Natural killer cell (primary cell): ENCODE results near the gene PCGF3. TPM values are rescaled to one million over a fixed set of nuclear protein-coding genes. Genes with fewer than 3 reads are reported as not detected.
A peak's percentile ranks its signal among the peaks of the same experiment; 100 is the strongest.

ENCODE experiments used
- ATAC-seq, 3 donors: fragments of 150-1000 bp in 2 of 3; fragments of 200-7000 bp in 1 of 3; cut with Tn5 transposase; 1 replicate in 1 of 3; 2 replicates in 2 of 3; pipeline ENCODE4 v1.10.0; 2021; ENCODE audit warnings: mild to moderate bottlenecking in 2 of 3, moderate library complexity in 2 of 3
- DNase-seq, 2 donors: peaks; one replicate each; pipeline versions ENCODE4 v3.0.0 to v3.0.0-alpha.2; 2013 to 2021; ENCODE audit warnings: mixed read lengths in 1 of 2
- H3K27ac ChIP-seq: one replicate; pipeline ENCODE4 v1.5.1; 2013; ENCODE audit warnings: mild to moderate bottlenecking, low read length
- H3K27me3 ChIP-seq: one replicate; pipeline ENCODE4 v1.6.1; 2013; ENCODE audit warnings: low read length; ENCODE audit not compliant: control insufficient read depth, insufficient read depth
- H3K36me3 ChIP-seq: one replicate; pipeline ENCODE4 v1.6.1; 2013; ENCODE audit warnings: low read length; ENCODE audit not compliant: control insufficient read depth, insufficient read depth
- H3K4me1 ChIP-seq: one replicate; pipeline ENCODE4 v1.6.1; 2013; ENCODE audit warnings: low read length; ENCODE audit not compliant: control insufficient read depth, insufficient read depth
- H3K4me3 ChIP-seq: one replicate; pipeline ENCODE4 v1.5.1; 2013; ENCODE audit warnings: low read length
- H3K9me3 ChIP-seq: one replicate; pipeline ENCODE4 v1.6.1; 2013; ENCODE audit warnings: low read length; ENCODE audit not compliant: control insufficient read depth, insufficient read depth
- H3K27ac Mint-ChIP-seq, 2 donors: one replicate each; pipeline ENCODE4 v1.8.0; 2022; ENCODE audit warnings: mild to moderate bottlenecking in 2 of 2, mixed read lengths in 2 of 2, moderate library complexity in 1 of 2
- H3K27me3 Mint-ChIP-seq, 2 donors: one replicate each; pipeline ENCODE4 v1.8.0; 2022; ENCODE audit warnings: low read depth in 2 of 2, mixed read lengths in 2 of 2
- H3K36me3 Mint-ChIP-seq: one replicate; pipeline ENCODE4 v1.8.0; 2022; ENCODE audit warnings: mixed read lengths
- H3K4me1 Mint-ChIP-seq, 2 donors: one replicate each; pipeline ENCODE4 v1.8.0; 2022; ENCODE audit warnings: mixed read lengths in 2 of 2
- H3K4me3 Mint-ChIP-seq: one replicate; pipeline ENCODE4 v1.8.0; 2022; ENCODE audit warnings: mild to moderate bottlenecking, moderate library complexity, mixed read lengths
- H3K9me3 Mint-ChIP-seq, 2 donors: one replicate each; pipeline ENCODE4 v1.8.0; 2022; ENCODE audit warnings: mixed read lengths in 2 of 2
- CTCF ChIP-seq: fragments of 200-600 bp; IDR thresholded peaks from one replicate; pipeline ENCODE4 v1.8.0; 2022; ENCODE audit warnings: antibody characterized with exemption
- WGBS: methylation state at CpG from one replicate; pipeline ENCODE4 v1.1.7; 2013; ENCODE audit warnings: missing lambda C conversion rate; ENCODE audit not compliant: insufficient coverage; 5-methylcytosine and 5-hydroxymethylcytosine counted together
- intact Hi-C: fragments of 100-400 bp; cut with micrococcal nuclease; formaldehyde crosslinking; loops from one replicate; pipeline ENCODE4 v1.14.2; 2022
- total RNA-seq, 4 donors: library from RNA; stranded (reverse); fragments of 120-200 nt in 1 of 4; gene quantifications; one replicate each; pipeline versions ENCODE4 v1.2.3 to v1.2.4, GENCODE V29; 2013 to 2022

PCGF3 gene
- total RNA-seq, 3 donors from 2014 or later (not counting 1 experiment from before 2014, with no cell fraction given) = 71.2 to 101 (median 97.2) TPM

- H3K36me3 Mint-ChIP-seq = no peaks in the 10 kb centered on the region
- H3K4me1 Mint-ChIP-seq = peaks cover 16 to 32% of the 10 kb centered on the region in 2 donors
- H3K9me3 Mint-ChIP-seq = no peaks in the 10 kb centered on the region
- no peak overlapping the region for H3K4me3 Mint-ChIP-seq
- 72% methylated on average over 25 of the region's 25 CpGs for WGBS
- Histone ChIP-seq H3K9me3 (no peaks in the 10 kb centered on the region), H3K27me3 (no peaks in the 10 kb centered on the region), H3K27ac (no peak overlapping the region), H3K4me3 (no peak overlapping the region), H3K4me1 (peaks cover 46% of the 10 kb centered on the region), H3K36me3 (no peaks in the 10 kb centered on the region)
- H3K27me3 Mint-ChIP-seq = no peaks in the 10 kb centered on the region
- ATAC-seq (no peak), DNase-seq (no peak)
- H3K27ac Mint-ChIP-seq = peak overlapping the region in 1 of 2 donors; percentile 58
- intact Hi-C loops = no loop called here
- no peak for TF ChIP-seq CTCF
These were observed 22.3 kb upstream of the PCGF3 start for GRCh38 chr4:683247-683897.

GRCh38 chr4:683982-684622 lies 21.5 kb upstream of the PCGF3 start:
- Mint-ChIP-seq H3K27ac (peak overlapping the region in 1 of 2 donors; percentile 58), H3K4me3 (no peak overlapping the region), H3K36me3 (no peaks in the 10 kb centered on the region), H3K9me3 (no peaks in the 10 kb centered on the region), H3K27me3 (no peaks in the 10 kb centered on the region), H3K4me1 (peaks cover 16 to 32% of the 10 kb centered on the region in 2 donors)
- Histone ChIP-seq H3K4me1 (peaks cover 51% of the 10 kb centered on the region), H3K36me3 (no peaks in the 10 kb centered on the region), H3K4me3 (no peak overlapping the region), H3K27ac (no peak overlapping the region), H3K27me3 (no peaks in the 10 kb centered on the region), H3K9me3 (no peaks in the 10 kb centered on the region)
- DNase-seq (peak in 1 of 2 donors; percentile 68), ATAC-seq (no peak)
- WGBS = 56% methylated on average over 19 of the region's 19 CpGs
- intact Hi-C loops = no loop called here
- TF ChIP-seq CTCF = no peak

GRCh38 chr4:684623-685327 lies 20.9 kb upstream of the PCGF3 start:
- Mint-ChIP-seq H3K9me3 (no peaks in the 10 kb centered on the region), H3K36me3 (no peaks in the 10 kb centered on the region), H3K4me3 (peak overlapping the region; percentile 10), H3K27ac (no peak overlapping the region), H3K27me3 (no peaks in the 10 kb centered on the region), H3K4me1 (peaks cover 16 to 36% of the 10 kb centered on the region in 2 donors)
- Histone ChIP-seq H3K9me3 (no peaks in the 10 kb centered on the region), H3K4me1 (peaks cover 51% of the 10 kb centered on the region), H3K27me3 (no peaks in the 10 kb centered on the region), H3K27ac (no peak overlapping the region), H3K4me3 (no peak overlapping the region), H3K36me3 (no peaks in the 10 kb centered on the region)
- WGBS = 87% methylated on average over 21 of the region's 21 CpGs
- intact Hi-C loops = no loop called here
- no peak for DNase-seq
- no peak for ATAC-seq
- TF ChIP-seq CTCF = no peak
